IPS-20b (cell line): ENCODE data around the gene UBE2K.
"Not testable (repeated sequence)": the region's sequence is repeated elsewhere in the genome, so short reads cannot be mapped to it uniquely, and the experiment has no call there.

Source experiments
- H3K27ac ChIP-seq: one replicate; pipeline ENCODE4 v1.5.1; 2013; ENCODE audit warnings: low read length
- H3K27me3 ChIP-seq: 2 replicates; pipeline ENCODE4 v1.6.1; 2013; ENCODE audit warnings: mild to moderate bottlenecking, low read length, inconsistent platforms; ENCODE audit not compliant: insufficient read depth
- H3K36me3 ChIP-seq: 2 replicates; pipeline ENCODE4 v1.6.1; 2013; ENCODE audit warnings: low read depth, mild to moderate bottlenecking, inconsistent platforms, low read length, moderate library complexity; ENCODE audit not compliant: insufficient read depth
- H3K4me1 ChIP-seq: 2 replicates; pipeline ENCODE4 v1.6.1; 2013; ENCODE audit warnings: mild to moderate bottlenecking, control low read depth, inconsistent platforms, low read length, moderate library complexity; ENCODE audit not compliant: insufficient read depth
- H3K4me3 ChIP-seq: 2 replicates; pipeline ENCODE4 v1.5.1; 2013; ENCODE audit warnings: mild to moderate bottlenecking, low read length, inconsistent platforms
- H3K9ac ChIP-seq: 2 replicates; pipeline ENCODE4 v1.6.1; 2013; ENCODE audit warnings: low read depth, mild to moderate bottlenecking, inconsistent platforms, low read length, moderate library complexity
- H3K9me3 ChIP-seq: 2 replicates; pipeline ENCODE4 v1.6.1; 2013; ENCODE audit warnings: mild to moderate bottlenecking, low read depth, low read length, inconsistent platforms; ENCODE audit not compliant: insufficient read depth

The UBE2K gene

GRCh38 chr4:39699687-39700409 is 1.9 kb downstream of the UBE2K start:
- Histone ChIP-seq H3K4me3 (peak overlapping the region; percentile 97), H3K9me3 (no peaks in the 10 kb centered on the region), H3K4me1 (peaks cover 18% of the 10 kb centered on the region; the same call in 1 of the 2 replicates), H3K36me3 (peaks cover 19% of the 10 kb centered on the region; the same call in 1 of the 2 replicates), H3K9ac (peak overlapping the region; percentile 99; the same call in 1 of the 2 replicates), H3K27ac (no peak overlapping the region), H3K27me3 (no peaks in the 10 kb centered on the region)

DNA sequence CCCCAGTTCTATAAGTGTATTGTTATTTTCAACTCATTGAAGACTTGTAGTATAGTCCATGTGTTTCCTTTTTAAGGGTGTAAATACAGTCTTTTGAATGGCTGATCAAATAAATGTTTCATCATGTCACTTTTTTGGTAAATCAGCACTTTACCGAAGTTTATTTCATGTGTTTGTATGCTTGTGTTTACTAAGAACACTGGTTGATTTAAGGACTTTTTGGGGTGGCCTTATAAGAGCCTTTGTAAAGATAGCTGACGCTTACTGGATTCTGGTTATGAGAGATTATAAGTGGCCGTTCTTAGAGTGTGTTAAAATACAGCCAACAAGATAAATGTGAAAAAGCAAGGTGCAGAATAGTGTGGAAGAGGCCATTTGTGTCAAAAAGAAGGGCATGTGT is 2.6 kb downstream of the UBE2K start:
- no peak overlapping the region for H3K27ac ChIP-seq
- no peaks in the 10 kb centered on the region for H3K27me3 ChIP-seq
- H3K4me1 ChIP-seq = peaks cover 18% of the 10 kb centered on the region; the same call in 1 of the 2 replicates
- peaks cover 19% of the 10 kb centered on the region; the same call in 1 of the 2 replicates for H3K36me3 ChIP-seq
- peak overlapping the region; percentile 97 for H3K4me3 ChIP-seq
- no peaks in the 10 kb centered on the region for H3K9me3 ChIP-seq
- peak overlapping the region; percentile 99; the same call in 1 of the 2 replicates for H3K9ac ChIP-seq

DNA sequence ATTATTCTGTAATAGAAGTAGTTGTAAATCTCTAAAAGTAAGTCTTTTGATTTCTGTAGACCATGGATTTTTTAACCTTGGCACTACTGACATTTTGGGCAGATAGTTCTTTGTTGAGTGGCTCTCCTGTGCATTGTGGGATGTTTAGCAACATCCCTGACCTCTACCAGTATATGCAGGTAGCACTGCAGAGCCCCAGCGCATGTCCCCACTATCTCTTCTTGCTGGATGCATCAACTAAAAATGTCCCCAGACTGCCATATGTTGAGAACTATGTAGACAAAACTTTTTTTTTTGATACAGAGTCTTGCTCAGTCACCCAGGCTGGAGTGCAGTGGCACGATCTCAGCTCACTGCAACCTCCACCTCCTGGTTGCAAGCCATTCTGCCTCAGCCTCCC is 4.8 kb downstream of the UBE2K start:
- no peaks in the 10 kb centered on the region for H3K27me3 ChIP-seq
- no peak overlapping the region for H3K27ac ChIP-seq
- no peak overlapping the region for H3K9ac ChIP-seq
- H3K36me3 ChIP-seq = peaks cover 19% of the 10 kb centered on the region; the same call in 1 of the 2 replicates
- H3K4me3 ChIP-seq = no peak overlapping the region
- peaks cover 12% of the 10 kb centered on the region; the same call in 1 of the 2 replicates for H3K4me1 ChIP-seq
- no peaks in the 10 kb centered on the region for H3K9me3 ChIP-seq

DNA sequence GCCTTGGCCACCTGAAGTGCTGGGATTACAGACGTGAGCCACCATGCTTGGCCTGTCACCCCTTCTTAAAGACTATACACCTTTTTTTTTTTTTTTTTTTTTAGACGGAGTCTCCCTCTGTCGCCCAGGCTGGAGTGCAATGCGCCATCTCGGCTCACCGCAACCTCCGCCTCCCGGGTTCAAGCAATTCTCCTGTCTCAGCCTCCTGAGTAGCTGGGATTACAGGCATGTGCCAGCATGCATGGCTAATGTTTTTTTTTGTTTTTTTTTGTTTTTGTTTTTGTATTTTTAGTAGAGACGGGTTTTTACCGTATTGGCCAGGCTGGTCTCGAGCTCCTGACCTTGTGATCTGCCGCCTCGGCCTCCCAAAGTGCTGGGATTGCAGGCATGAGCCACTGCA is 6.9 kb downstream of the UBE2K start:
- not testable (repeated sequence) for H3K27ac ChIP-seq, H3K9ac ChIP-seq, H3K4me3 ChIP-seq, H3K4me1 ChIP-seq, H3K27me3 ChIP-seq, H3K9me3 ChIP-seq
- H3K36me3 ChIP-seq = peaks cover 19% of the 10 kb centered on the region; the same call in 1 of the 2 replicates

DNA sequence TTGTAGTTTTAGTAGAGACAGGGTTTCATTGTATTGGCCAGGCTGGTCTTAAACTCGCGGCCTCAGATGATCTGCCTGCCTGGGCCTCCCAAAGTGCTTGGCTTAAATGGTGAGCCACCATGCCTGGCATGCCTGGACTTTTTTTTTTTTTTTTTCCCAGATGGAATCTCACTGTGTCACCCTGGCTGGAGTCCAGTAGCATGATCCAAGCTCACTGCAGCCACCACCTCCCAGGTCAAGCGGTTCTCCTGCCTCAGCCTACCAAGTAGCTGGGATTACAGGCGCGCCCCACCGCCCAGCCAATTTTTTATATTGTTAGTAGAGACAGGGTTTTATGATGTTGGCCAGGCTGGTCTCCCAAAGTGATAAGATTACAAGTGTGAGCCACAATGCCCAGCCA is 8.4 kb downstream of the UBE2K start:
- Histone ChIP-seq H3K4me3 (no peak overlapping the region), H3K36me3 (peaks cover 19% of the 10 kb centered on the region; the same call in 1 of the 2 replicates), H3K27me3 (no peaks in the 10 kb centered on the region), H3K9me3 (no peaks in the 10 kb centered on the region), H3K9ac (no peak overlapping the region), H3K27ac (no peak overlapping the region), H3K4me1 (no peaks in the 10 kb centered on the region)

- H3K36me3 ChIP-seq = peaks cover 15% of the 10 kb centered on the region; the same call in 1 of the 2 replicates
- H3K4me3 ChIP-seq = no peak overlapping the region
- H3K9me3 ChIP-seq = no peaks in the 10 kb centered on the region
- no peaks in the 10 kb centered on the region for H3K4me1 ChIP-seq
- H3K9ac ChIP-seq = no peak overlapping the region
- no peaks in the 10 kb centered on the region for H3K27me3 ChIP-seq
- H3K27ac ChIP-seq = no peak overlapping the region
Measured at GRCh38 chr4:39706741-39707511, 9.0 kb downstream of the UBE2K start.

DNA sequence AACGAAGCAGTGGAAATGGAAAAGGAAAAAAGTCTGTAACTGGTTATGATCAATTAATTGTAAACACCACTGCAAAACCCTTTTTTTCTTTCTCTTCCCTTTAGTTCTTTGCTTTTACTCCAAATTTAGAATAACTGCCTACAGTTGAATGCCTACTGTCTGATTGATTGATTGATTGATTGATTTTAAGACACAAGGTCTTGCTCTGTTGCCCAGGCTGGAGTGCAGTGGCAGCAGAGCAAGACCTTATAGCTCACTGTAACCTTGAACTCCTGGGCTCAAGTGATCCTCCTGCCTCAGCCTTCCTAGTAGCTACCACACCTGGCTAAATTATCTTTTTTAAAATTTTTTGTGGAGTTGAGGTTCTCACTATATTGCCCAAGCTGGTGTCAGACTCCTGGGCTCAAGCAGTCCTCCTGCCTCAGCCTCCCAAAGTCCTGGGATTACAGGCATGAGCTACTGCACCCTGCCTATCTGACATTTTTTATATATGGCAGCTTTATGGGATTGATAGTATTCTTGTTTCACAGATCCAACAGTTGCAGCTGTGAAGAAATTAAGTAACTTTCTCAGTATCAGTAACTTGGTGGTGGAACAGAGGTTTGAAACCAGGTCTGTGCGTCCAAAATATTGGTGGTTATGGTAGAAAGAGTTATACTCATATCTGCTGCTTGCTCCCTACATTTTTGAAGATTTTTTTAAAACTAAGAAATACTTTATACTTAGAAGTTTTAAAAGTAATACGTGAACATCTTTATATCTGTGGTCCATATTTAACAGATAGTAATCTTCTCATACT is 12.4 kb downstream of the UBE2K start:
- Histone ChIP-seq H3K4me1 (no peaks in the 10 kb centered on the region), H3K27me3 (no peaks in the 10 kb centered on the region), H3K9me3 (no peaks in the 10 kb centered on the region), H3K27ac (no peak overlapping the region), H3K9ac (no peak overlapping the region), H3K4me3 (no peak overlapping the region), H3K36me3 (no peaks in the 10 kb centered on the region)

DNA sequence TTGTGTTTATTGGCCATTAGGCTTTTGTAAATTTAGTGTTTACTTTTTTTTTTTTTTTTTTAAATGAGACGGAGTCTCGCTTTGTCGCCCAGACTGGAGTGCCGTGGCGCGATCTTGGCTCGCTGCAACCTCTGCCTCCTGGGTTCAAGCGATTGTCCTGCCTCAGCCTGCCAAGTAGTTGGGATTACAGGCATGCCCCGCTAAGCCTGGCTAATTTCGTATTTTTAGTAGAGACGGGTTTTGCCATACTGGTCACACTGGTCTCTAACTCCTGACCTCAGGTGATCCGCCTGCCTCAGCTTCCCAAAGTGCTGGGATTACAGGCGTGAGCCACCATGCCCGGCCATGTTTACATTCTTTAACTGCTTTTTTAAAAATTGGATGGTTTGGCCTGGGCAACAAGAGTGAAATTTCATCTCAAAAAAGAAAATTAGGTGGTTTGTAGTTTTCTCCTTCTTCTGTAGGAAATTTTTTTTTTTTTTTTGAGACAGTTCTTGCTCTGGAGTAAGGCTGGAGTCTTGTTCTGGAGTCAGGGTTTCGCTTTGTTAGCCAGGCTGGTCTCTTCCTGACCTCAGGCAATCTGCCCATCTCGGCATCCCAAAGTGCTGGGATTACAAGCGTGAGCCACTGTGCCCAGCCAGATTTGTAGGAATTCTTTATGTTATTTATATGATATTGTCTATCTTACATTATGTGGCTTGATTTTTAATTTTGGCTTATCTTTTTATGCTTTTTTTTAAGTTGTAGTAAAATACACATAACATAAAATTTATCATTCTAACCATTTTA is 15.1 kb downstream of the UBE2K start:
- H3K9ac ChIP-seq = no peak overlapping the region
- no peaks in the 10 kb centered on the region for H3K9me3 ChIP-seq
- no peak overlapping the region for H3K4me3 ChIP-seq
- no peaks in the 10 kb centered on the region for H3K36me3 ChIP-seq
- H3K27me3 ChIP-seq = no peaks in the 10 kb centered on the region
- no peaks in the 10 kb centered on the region for H3K4me1 ChIP-seq
- H3K27ac ChIP-seq = no peak overlapping the region

DNA sequence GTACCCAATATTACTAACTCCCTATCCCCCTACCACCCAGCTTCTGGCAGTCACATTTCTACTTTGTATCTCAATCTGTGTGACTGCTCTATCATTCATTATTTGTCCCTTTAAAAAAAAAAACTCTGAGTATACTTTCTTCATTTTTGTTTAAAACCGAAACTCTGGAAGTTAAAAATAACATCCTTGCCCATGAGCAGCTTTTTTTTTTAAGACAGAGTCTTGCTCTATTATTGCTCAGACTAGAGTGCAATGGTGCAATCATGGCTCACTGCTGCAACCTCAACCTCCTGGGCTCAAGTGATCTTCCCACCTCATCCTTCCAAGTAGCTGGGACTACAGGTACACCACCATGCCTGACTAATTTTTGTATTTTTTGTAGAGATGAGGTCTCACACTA is 15.8 kb downstream of the UBE2K start:
- H3K36me3 ChIP-seq = no peaks in the 10 kb centered on the region
- no peak overlapping the region for H3K9ac ChIP-seq
- H3K4me1 ChIP-seq = no peaks in the 10 kb centered on the region
- no peaks in the 10 kb centered on the region for H3K27me3 ChIP-seq
- H3K4me3 ChIP-seq = no peak overlapping the region
- no peak overlapping the region for H3K27ac ChIP-seq
- H3K9me3 ChIP-seq = no peaks in the 10 kb centered on the region

GRCh38 chr4:39714166-39714565 is 16.2 kb downstream of the UBE2K start:
- Histone ChIP-seq H3K36me3 (no peaks in the 10 kb centered on the region), H3K4me1 (no peaks in the 10 kb centered on the region), H3K27ac (no peak overlapping the region), H3K9me3 (no peaks in the 10 kb centered on the region), H3K27me3 (no peaks in the 10 kb centered on the region), H3K9ac (no peak overlapping the region), H3K4me3 (no peak overlapping the region)

DNA sequence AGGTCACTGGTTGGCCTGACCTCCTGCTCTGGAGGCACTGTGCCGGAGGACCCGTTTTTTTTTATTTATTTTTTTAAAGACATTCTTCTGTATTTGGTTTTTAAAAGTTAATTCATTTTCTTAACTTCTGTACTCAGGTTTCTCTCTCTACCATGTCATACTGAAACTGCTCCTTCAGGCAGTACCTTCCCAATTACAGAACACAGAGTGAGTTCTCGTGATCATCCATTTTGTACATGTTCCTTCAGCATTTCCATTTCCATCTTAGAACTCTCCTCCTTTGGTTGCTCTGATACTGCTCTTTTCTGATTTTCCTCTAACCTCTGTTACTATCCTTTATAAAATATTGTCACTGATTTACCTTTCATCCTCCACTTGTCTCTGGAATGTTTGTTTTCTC is 17.9 kb downstream of the UBE2K start:
- no peaks in the 10 kb centered on the region for H3K9me3 ChIP-seq
- no peaks in the 10 kb centered on the region for H3K4me1 ChIP-seq
- no peak overlapping the region for H3K9ac ChIP-seq
- H3K36me3 ChIP-seq = no peaks in the 10 kb centered on the region
- H3K4me3 ChIP-seq = no peak overlapping the region
- H3K27ac ChIP-seq = no peak overlapping the region
- H3K27me3 ChIP-seq = no peaks in the 10 kb centered on the region
